HG03045 (cell line): ENCODE data around the gene MOBP.
"Not testable (repeated sequence)": the region's sequence is repeated elsewhere in the genome, so short reads cannot be mapped to it uniquely, and the experiment has no call there.

Experiments
- ATAC-seq: cut with Tn5 transposase; IDR thresholded peaks from one replicate; pipeline ENCODE4 v1.9.1; 2021; ENCODE audit warnings: mild to moderate bottlenecking, moderate library complexity; ENCODE audit not compliant: unreplicated experiment

Gene MOBP, protein sequence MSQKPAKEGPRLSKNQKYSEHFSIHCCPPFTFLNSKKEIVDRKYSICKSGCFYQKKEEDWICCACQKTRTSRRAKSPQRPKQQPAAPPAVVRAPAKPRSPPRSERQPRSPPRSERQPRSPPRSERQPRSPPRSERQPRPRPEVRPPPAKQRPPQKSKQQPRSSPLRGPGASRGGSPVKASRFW

DNA sequence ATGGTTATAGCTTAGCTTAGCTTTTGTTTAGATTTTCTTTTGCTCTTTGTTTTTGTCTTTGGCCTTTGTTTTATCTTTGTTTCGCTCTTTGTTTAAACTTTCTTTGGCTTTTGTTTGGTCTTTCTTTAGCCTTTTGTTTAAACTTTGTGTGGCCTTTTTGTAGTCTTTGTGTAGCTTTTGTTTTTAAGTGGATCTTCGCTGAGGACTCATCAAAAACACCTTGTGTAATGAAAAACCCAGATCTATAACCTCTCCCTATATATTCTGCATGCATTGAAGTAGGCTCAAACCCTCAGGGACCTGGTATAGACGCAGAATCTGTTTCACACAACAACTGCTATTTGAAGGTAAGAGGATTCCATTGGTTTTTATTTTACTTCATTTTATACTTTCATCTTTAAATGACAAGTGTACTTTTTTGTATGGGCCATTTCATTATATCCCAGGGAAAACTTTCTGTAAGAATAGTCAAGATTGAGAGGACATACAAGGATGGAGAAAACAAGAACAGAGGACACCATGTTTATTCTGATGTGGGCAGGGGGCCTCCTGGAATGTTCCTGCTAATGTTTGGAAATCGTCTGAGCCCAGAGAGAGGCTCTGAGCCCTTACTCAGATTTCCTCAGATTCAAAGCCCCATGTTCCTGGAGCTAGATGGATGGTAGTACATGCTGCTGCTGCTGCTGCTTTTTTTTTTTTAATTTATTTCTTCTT lies at the start of gene MOBP:
Gene MOBP (plus strand): TSS at position 287 of the 714 bp plus-strand sequence. CDS start 34,390 bp downstream, outside the sequence.
- no peak for ATAC-seq

DNA sequence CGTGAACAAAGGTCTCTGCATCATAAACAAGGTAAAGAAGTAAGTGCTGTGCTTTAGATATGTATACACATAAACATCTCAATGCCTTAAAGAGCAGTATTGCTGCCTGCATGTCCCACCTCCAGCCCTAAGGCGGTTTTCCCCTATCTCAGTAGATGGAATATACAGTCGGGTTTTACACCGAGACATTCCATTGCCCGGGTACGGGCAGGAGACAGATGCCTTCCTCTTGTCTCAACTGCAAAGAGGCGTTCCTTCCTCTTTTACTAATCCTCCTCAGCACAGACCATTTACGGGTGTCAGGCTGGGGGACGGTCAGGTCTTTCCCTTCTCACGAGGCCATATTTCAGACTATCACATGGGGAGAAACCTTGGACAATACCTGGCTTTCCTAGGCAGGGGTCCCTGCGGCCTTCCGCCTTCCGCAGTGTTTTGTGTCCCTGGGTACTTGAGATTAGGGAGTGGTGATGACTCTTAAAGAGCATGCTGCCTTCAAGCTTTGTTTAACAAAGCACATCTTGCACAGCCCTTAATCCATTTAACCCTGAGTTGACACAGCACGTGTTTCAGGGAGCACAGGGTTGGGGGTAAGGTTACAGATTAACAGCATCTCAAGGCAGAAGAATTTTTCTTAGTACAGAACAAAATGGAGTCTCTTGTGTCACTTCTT lies 48.8 kb upstream of the MOBP start:
- ATAC-seq: not testable (repeated sequence)

DNA sequence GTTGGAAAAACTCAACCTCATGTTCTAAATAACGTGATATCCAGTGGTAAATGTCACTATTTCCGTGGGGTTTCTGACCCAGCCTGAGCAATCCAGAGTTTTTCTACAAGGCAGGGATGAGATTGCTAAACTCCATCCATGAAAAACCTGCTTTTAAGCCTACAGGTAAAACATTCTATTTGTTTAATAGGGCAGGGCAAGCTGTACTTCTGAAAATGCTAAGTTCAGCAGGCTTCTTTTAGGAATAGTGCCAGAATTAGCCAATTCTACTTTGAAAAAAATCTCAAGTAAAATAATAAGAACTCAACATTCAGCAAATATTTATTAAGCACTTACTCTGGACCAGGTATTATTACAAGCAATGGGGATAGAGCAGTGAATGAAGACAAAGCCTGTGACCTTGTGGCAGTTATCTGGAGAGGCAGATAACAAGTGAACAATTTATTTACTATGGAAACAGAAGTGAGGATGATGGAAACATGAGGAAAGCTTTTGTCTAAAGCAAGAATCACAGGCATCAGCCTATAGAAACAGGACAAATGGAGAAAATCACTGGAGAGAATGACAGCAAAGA lies 47.7 kb upstream of the MOBP start:
- ATAC-seq: no peak

DNA sequence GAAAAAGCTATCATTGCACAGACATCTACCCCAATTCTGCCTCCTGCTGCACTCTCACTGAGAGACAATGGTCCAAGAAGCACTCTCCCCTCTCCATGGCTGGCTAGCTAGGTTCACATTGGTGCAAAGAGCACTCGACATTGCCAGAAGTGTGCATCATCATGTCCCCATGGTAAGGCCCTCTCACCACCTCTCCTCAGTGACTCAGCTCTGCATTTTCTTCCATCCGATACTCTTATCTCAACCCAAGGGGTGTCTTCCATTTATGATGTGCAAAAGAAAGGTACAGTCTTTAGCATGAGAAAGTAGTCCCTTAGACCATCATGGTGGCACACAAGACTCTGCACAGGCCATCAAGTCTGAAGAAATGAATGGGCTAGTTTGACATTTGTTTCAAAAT lies 46.9 kb upstream of the MOBP start:
- ATAC-seq: no peak

DNA sequence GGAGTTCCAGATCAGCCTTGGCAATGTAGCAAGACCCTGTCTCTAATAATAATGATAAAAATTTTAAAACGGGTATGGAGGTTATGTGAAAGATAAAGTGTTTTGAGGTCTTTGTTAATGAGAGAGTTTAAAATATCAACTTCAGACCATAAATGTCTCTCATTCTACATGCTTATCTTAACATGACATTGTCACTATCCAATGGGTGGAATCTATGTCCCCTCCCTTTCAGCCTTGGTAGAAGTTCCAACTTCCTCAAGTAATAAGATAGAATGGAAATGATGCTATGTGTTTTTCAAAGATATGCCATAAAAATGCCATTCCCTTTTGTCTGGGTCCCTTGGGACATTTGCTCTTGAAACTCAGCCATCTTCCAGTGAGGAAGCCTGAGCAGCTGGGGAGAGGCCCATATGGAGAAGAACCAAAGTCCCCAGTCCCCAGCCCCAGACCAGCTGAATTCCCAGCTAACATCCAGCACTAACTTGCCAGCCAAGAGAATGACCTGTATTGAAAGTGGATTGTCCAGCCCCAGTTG lies 44.0 kb upstream of the MOBP start:
- no peak for ATAC-seq

DNA sequence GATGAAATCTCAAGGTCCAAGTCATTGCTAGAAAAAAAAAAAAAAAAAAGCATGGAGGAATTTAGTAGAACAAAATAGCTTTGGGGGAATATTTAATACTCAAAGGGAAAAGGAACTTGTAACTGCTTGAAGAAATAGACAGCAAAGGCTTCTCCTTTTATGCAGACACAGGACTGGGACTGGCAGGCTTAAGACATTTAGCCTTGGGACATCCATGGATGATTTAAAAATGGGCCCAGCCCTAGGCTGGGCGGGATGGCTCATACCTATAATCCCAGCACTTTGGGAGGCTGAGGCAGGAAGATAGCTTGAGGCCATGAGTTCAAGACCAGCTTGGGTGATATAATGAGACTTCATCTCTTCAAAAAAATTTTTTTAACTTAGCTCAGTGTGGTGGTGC lies 41.2 kb upstream of the MOBP start:
- ATAC-seq: no peak

DNA sequence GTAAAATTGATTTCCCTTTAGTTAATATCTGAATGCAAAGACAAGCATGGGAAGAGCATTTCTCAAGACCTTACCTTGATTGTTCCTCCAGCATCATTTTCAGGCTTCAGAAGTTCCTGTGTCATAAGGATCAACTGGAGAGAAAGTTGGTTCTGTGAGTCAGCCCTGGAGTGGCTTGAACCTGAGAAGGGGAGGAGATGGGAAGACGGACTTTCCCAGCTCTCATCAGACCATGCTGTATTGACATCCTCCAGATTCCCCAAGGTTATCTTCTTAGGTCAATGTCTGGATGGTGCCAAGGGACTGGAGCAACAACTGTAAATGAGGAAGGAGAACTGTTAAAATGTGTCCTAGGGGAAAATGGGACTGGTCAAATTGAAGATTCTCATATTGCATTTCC lies 40.0 kb upstream of the MOBP start:
- ATAC-seq: no peak

DNA sequence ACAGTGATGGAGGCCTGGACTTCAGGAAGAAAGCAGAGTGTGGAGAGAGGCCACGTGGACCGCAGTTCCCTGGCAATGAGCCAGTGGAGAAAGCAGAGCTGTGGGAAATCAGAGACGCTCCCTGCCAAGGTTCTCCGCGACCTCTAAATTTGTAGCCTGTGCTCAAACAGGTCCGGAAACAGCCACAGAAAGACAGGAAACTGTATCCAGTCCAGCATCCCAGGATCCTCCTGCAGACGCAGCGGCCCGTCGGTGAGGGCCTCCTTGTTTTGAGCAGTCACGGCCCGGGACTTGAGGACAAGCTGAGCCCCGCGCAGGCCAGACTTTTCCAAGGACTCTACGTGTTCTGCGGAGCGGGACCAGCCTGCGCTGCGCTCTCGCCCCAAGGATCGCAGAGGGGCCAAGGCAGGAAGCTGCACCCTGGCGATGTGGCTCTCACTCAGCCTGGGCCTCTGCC lies 38.7 kb upstream of the MOBP start:
- ATAC-seq: no peak

DNA sequence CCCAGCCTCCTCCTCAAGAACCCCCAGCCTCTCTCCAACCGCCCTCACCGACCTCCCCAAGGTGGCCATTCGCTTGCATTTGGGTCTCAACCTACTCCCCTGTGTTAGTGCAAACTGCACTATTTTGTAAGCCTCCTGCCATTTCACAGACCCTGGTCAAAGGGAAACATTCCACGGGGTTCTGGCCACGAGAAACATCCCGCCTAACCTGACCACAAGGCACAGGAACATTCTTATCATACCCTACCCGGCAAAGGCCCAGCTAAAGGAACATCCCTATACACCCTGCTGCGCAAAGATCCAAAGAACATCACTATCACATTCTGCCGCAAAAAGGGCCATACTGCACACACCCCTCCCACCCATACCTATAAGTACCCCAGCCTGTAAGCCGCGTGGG lies 38.0 kb upstream of the MOBP start:
- no peak for ATAC-seq

DNA sequence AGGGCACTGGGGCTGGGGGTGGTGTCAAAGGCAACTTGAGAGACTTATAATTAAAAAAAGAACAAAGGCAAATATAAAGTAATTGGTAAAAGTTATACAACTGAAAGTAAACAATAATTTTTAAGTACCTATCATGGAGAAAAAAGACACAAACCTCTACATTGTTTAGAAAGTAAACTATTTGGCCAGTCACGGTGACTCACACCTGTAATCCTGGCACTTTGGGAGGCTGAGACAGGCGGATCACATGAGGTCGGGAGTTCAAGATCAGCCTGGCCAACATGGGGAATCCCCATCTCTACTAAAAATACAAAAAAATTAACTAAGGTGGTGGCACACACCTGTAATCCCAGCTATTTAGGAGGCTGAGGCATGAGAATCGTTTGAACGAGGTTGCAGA lies 35.1 kb upstream of the MOBP start:
- ATAC-seq: no peak

DNA sequence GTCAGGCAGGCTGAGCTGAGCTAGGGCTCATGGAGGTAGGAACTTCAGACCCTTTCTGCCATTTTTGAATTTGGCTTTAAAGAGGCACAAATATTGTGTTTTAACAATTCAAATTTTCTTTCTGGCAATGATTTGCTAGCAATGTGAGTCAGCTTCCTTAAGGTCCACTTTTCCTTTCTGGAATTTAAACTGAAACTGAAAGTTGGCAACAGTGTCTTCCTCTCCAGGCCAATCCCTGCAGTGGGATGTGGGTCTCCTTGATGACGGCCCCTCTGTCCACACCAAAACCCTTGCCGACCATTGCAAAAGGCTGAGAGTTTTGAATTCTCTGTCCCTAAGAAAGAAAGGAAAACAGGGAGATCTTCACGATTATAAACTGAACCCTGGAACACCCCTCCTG lies 33.8 kb upstream of the MOBP start:
- no peak for ATAC-seq

DNA sequence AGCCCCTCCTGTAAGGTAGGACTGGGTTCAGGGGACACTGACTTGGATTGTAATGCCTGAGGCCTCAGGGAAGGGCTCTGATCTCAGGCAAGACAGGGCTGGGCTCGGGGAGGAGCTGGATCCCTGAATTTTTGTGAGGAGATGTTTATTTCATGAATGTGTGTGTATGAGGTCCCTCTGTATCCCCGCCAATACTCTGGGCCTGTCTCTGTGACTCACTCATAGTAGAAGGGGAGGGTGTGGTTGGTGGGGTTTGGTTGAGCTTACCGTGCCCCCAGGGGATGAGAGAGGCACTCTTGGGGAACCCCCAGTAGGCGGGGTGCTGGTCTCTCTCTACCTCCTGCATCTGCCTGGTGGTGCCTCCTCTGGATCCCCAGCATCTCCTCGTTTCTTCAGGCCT lies 32.9 kb upstream of the MOBP start:
- ATAC-seq: no peak

DNA sequence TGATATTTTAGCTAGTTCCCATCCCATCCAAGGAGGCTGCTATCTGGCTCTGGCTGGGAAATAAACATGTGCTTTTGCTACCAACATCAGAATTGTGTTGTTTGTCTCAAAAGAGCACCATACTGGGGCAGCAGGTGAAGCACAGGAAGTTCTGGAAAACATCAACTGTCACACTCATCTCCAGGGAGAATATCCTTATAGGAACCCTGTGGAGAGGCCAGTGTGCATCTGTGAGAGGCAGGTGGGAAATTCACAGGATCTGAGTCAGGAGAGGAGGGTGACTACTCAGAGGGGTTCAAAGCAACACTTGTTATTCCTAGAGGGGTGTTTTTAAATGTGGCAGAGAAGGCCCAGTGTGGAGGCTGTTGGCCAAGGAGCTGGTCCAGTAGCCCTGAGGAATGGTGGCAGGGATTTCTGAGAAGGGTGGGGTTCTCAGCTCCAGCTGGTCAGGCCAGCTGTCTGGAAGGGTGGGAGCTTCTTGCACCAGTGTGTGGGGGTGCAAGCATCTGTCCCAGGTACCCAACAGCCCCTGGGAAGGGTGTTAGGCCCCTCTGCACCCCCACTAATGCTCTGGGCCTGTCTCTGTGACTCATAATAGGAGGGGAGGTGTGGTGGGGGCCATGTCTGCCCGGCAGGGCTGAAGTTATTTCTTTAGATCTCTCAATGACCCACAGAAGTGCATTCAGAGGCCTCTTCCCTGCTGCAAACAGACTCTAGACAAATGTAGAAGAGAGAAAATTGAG lies 32.3 kb upstream of the MOBP start:
- ATAC-seq: no peak

DNA sequence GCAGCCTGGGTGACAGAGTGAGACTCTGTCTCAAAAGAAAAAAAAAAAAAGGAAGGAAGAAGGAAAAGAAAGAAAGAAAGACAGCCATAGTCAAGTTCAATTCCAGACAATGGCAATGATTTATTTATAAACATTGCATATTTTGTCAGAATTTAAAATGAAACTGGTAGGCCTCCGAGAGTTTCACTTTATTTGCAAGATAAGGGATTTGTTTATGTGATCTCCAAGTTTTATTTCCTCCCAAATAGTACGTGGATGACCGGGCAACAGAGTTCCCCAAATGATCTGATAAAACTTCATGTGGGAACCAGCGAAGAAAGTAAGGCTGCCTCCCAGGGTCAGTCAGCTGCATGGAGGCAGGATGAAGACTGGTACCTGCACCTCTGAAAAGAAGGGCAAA lies 28.6 kb upstream of the MOBP start:
- ATAC-seq: no peak

DNA sequence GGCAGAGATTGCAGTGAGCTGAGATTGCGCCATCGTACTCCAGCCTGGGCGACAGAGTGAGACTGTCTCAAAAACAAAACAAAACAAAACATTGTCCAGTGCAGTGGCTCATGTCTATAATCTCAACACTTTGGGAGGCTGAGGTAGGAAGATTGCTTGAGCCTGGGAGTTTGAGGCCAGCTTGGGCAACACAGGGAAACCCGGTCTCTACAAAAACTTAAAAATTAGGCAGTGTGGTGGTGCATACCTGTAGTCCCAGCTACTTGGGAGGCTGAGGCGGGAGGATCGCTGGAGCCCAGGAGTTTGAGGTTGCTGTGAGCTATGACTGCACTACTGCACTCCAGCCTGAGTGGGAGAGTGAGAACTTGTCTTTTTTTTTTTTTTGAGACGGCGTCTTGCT lies 27.2 kb upstream of the MOBP start:
- ATAC-seq: no peak

DNA sequence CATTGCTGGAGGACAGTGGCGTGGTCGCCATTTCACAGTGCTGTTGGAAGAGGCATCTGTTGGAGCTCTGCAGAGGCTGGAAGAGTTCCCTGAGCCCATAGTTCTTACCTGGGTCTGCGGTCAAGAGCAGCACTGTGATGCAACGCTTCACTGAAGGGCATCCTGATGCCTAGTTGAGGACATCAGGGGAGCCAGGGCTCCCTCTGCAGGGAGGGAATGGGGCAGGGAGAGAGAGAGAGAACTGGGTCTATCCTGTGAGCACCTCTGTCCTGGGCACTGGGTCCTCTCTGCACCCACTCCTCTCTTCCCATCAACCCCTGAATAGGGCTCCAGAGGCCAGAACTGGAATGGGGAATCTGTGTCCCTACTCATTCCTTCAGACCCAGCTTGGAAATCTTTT lies 23.9 kb upstream of the MOBP start:
- no peak for ATAC-seq

DNA sequence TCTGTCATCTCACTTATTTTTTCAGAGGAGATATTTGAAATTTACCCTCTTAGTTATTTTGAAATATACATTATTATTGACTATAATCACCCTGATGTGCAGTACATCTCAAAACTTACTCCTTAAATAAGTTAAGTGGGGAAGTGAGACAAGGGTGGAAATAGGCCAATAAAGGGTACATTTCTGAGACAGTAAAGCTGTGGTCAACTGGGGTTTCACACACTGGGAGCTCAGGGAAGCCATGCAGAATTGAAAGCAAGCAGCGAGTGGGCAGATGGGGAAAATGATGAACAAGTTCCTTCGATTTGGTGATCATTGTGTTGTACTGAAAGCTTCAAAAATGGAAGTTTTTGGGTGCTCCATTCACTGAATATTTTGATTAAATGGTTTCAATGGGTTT lies 21.6 kb upstream of the MOBP start:
- no peak for ATAC-seq

DNA sequence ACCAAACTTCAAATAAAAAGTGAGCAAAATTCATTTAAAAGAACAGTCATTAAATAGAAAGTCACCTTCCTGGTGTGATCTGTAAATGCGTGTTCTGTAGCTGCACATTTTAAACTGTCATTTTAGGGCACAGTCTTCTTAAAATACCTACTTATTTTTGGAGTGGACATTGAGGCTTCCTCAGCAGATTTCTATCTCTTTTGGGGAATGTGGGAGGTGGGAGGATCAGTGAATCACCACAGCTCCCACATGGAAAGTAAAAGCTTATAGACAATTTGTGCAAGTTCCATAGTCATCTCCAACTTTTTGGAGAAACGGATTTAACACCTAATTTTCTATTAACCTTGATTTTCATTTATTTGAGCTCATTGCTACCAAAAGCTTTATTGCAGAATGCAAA lies 21.0 kb upstream of the MOBP start:
- ATAC-seq: no peak

DNA sequence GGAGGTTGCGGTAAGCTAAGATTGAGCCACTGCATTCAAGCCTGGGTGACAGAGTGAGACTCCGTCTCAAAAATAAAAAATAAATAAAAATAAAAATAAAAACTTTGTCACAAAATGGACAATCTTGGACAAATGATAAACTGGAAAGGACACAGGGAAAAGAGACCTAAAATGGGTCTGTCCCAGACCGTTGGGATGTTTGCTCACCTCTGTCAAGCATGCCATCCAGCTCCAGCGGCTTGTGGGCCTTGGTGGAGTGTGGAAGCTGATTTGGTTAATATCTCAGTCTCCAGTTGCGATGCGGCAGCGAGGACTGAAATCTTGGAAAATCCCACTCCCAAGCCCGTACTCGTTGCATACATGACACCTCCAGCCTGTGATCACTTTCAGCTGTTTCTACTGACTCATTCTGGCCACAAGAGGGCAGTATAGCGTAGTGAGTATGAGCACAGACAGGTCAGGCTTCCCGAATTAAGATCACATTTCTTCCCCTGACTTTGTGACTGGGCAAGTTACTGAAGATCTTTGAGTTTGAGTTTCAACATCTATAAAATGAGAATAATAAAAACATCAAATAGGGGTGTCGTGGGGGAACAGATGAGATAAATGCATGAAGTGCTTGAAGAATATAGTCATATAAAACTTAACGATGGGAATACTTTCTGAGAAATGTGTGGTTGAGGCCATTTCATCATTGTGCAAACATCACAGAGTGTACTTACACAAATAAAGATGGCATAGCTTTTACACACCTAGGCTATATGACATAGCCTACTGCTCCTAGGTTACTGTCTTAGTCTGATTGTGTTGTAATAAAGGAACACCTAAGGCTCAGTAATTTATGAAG lies 19.6 kb upstream of the MOBP start:
- ATAC-seq: peak; percentile 83
